Activated CD4-positive, CD25-positive, alpha-beta regulatory T cell treated with anti-CD3 and anti-CD28 coated beads, Interleukin-2, amount 50 U/mL, for 72 hours (primary cell): ENCODE data around the gene NEDD4L.
"Not testable (repeated sequence)": the region's sequence is repeated elsewhere in the genome, so short reads cannot be mapped to it uniquely, and the experiment has no call there.

Source experiments
- DNase-seq: peaks from one replicate; pipeline ENCODE4 v3.0.0; 2021

The NEDD4L gene

GRCh38 chr18:58043491-58044369 lies at the start of gene NEDD4L:
TSS of gene NEDD4L (plus strand) at chr18:58044226. CDS start at chr18:58044661, 435 bp downstream.
- DNase-seq = peak; percentile 70

GRCh38 chr18:57995331-57995730 lies 48.7 kb upstream of the NEDD4L start:
- no peak for DNase-seq

- not testable (repeated sequence) for DNase-seq
Measured at GRCh38 chr18:57996894-57997293, 47.1 kb upstream of the NEDD4L start.

- no peak for DNase-seq
Measured at GRCh38 chr18:57997820-57998219, 46.2 kb upstream of the NEDD4L start.

- DNase-seq = no peak
Measured at GRCh38 chr18:57998461-57998860, 45.6 kb upstream of the NEDD4L start.

GRCh38 chr18:58004317-58004716 lies 39.7 kb upstream of the NEDD4L start:
- no peak for DNase-seq

GRCh38 chr18:58005011-58005410 lies 39.0 kb upstream of the NEDD4L start:
- DNase-seq = no peak

GRCh38 chr18:58005885-58006523 lies 38.0 kb upstream of the NEDD4L start:
- no peak for DNase-seq

- DNase-seq = no peak
Measured at GRCh38 chr18:58009166-58009565, 34.9 kb upstream of the NEDD4L start.

GRCh38 chr18:58010265-58010664 lies 33.8 kb upstream of the NEDD4L start:
- no peak for DNase-seq

- no peak for DNase-seq
Measured at GRCh38 chr18:58012356-58012755, 31.7 kb upstream of the NEDD4L start.

GRCh38 chr18:58013241-58014211 lies 30.5 kb upstream of the NEDD4L start:
- no peak for DNase-seq

- no peak for DNase-seq
Measured at GRCh38 chr18:58015065-58015780, 28.8 kb upstream of the NEDD4L start.

- no peak for DNase-seq
Measured at GRCh38 chr18:58017267-58017666, 26.8 kb upstream of the NEDD4L start.

GRCh38 chr18:58020567-58021107 lies 23.4 kb upstream of the NEDD4L start:
- DNase-seq = no peak

GRCh38 chr18:58021504-58021903 lies 22.5 kb upstream of the NEDD4L start:
- DNase-seq = no peak

- DNase-seq = no peak
Measured at GRCh38 chr18:58023108-58023507, 20.9 kb upstream of the NEDD4L start.

- no peak for DNase-seq
Measured at GRCh38 chr18:58024139-58024538, 19.9 kb upstream of the NEDD4L start.

GRCh38 chr18:58025205-58025604 lies 18.8 kb upstream of the NEDD4L start:
- no peak for DNase-seq

- DNase-seq = no peak
Measured at GRCh38 chr18:58025733-58026132, 18.3 kb upstream of the NEDD4L start.

GRCh38 chr18:58026395-58026794 lies 17.6 kb upstream of the NEDD4L start:
- DNase-seq = no peak

GRCh38 chr18:58026857-58027256 lies 17.2 kb upstream of the NEDD4L start:
- DNase-seq = no peak
